ENCODE measurements around the gene PXMP2.
A peak's percentile ranks its signal among the peaks of the same experiment; 100 is the strongest.
"Not testable (repeated sequence)": the region's sequence is repeated elsewhere in the genome, so short reads cannot be mapped to it uniquely, and the experiment has no call there.

The PXMP2 gene

DNA sequence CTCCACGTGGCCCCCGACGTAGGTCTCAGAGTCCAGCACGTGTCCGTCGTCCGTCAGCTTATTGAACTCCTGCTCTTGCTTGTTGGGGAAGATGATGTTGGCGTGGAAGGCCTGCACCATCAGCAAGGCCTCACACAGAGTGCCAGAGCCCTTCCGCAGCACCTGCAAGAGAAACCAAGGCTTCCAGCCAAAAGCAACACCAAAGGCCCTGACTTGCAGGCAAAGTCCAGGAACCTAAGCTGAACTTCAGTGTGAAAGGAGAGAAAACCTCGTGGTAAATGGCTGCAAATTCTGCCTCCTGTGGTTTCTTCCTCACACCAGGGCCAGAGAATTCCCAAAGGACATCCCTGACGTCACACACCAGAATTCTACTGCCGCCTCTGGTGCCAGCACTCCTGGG lies 14.7 kb upstream of the PXMP2 start:
- Histone ChIP-seq H3K36me3 (ENCODE audit: control insufficient read depth, insufficient read depth, low read length) (peaks cover 58% of the 10 kb centered on the region), H3K27ac (ENCODE audit: insufficient read depth, low read length, poor library complexity, severe bottlenecking) (no peak overlapping the region)

GRCh38 chr12:132673288-132674179 lies 13.9 kb upstream of the PXMP2 start:
- no peak overlapping the region for H3K27ac ChIP-seq (ENCODE audit: insufficient read depth, low read length, poor library complexity, severe bottlenecking)
- H3K9me3 ChIP-seq (ENCODE audit: control insufficient read depth, low read length) = no peaks in the 10 kb centered on the region
- no peaks in the 10 kb centered on the region for H3K27me3 ChIP-seq (replicated peaks; ENCODE audit: control insufficient read depth, insufficient read depth, low read length, poor library complexity, severe bottlenecking)
- H3K36me3 ChIP-seq (ENCODE audit: control insufficient read depth, insufficient read depth, low read length) = peaks cover 57% of the 10 kb centered on the region
- peaks cover 7% of the 10 kb centered on the region for H3K4me1 ChIP-seq (ENCODE audit: control insufficient read depth, insufficient read depth, low read length, poor library complexity, severe bottlenecking)
- DNase-seq = no peak
- H3K4me3 ChIP-seq (ENCODE audit: insufficient read depth, low read depth, low read length, poor library complexity, severe bottlenecking) = no peak overlapping the region

More for the DNA sequence above, 14.7 kb upstream of the PXMP2 start:
- Histone ChIP-seq H3K4me1 (ENCODE audit: control insufficient read depth, insufficient read depth, low read length, poor library complexity, severe bottlenecking) (peaks cover 7% of the 10 kb centered on the region), H3K4me3 (ENCODE audit: insufficient read depth, low read depth, low read length, poor library complexity, severe bottlenecking) (no peak overlapping the region), H3K27me3 (replicated peaks; ENCODE audit: control insufficient read depth, insufficient read depth, low read length, poor library complexity, severe bottlenecking) (no peaks in the 10 kb centered on the region), H3K9me3 (ENCODE audit: control insufficient read depth, low read length) (no peaks in the 10 kb centered on the region)
- DNase-seq = no peak

- DNase-seq = no peak
- H3K27ac ChIP-seq (ENCODE audit: insufficient read depth, low read length, poor library complexity, severe bottlenecking) = no peak overlapping the region
- H3K9me3 ChIP-seq (ENCODE audit: control insufficient read depth, low read length) = no peaks in the 10 kb centered on the region
- peaks cover 61% of the 10 kb centered on the region for H3K36me3 ChIP-seq (ENCODE audit: control insufficient read depth, insufficient read depth, low read length)
- H3K4me3 ChIP-seq (ENCODE audit: insufficient read depth, low read depth, low read length, poor library complexity, severe bottlenecking) = no peak overlapping the region
- no peaks in the 10 kb centered on the region for H3K27me3 ChIP-seq (replicated peaks; ENCODE audit: control insufficient read depth, insufficient read depth, low read length, poor library complexity, severe bottlenecking)
- peaks cover 7% of the 10 kb centered on the region for H3K4me1 ChIP-seq (ENCODE audit: control insufficient read depth, insufficient read depth, low read length, poor library complexity, severe bottlenecking)
Observed at GRCh38 chr12:132674561-132674960, 12.8 kb upstream of the PXMP2 start.

DNA sequence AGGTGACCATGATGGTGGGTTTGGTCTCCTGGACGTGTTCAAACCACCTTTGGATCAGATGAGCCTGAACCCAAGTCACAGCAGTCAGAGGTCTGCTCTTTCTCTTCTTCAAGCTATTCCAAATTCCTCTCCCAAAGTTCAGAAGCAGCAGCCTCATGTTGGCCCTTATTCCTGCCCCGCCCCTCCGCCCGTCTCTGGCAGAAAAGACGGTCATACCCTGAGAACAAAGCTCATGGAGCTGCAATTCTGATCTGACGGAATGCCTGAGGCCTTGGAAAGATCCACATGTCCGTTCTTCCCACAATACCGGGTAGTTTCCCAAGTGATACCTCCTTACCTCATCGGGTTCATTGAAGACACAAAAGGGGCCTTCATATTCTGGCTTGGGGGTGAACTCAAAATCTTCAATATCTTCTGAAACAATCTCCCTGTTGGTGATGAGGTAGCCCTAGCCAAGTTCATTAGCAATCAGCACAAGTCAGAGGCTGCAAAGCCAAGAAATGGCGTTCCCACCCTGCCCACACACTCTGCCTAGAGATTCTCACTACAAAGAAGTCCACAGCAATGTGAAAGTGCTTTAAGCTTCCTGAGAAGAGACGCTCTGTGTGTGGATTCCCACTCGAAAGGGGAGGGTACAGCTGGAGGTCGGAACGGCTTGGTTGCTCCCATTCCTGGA lies 11.5 kb upstream of the PXMP2 start:
- DNase-seq = no peak
- Histone ChIP-seq H3K27me3 (replicated peaks; ENCODE audit: control insufficient read depth, insufficient read depth, low read length, poor library complexity, severe bottlenecking) (no peaks in the 10 kb centered on the region), H3K36me3 (ENCODE audit: control insufficient read depth, insufficient read depth, low read length) (peaks cover 62% of the 10 kb centered on the region), H3K4me3 (ENCODE audit: insufficient read depth, low read depth, low read length, poor library complexity, severe bottlenecking) (no peak overlapping the region), H3K4me1 (ENCODE audit: control insufficient read depth, insufficient read depth, low read length, poor library complexity, severe bottlenecking) (peaks cover 7% of the 10 kb centered on the region), H3K27ac (ENCODE audit: insufficient read depth, low read length, poor library complexity, severe bottlenecking) (no peak overlapping the region), H3K9me3 (ENCODE audit: control insufficient read depth, low read length) (no peaks in the 10 kb centered on the region)

GRCh38 chr12:132677492-132677891 lies 9.9 kb upstream of the PXMP2 start:
- Histone ChIP-seq H3K36me3 (ENCODE audit: control insufficient read depth, insufficient read depth, low read length) (peaks cover 55% of the 10 kb centered on the region), H3K27ac (ENCODE audit: insufficient read depth, low read length, poor library complexity, severe bottlenecking) (no peak overlapping the region), H3K27me3 (replicated peaks; ENCODE audit: control insufficient read depth, insufficient read depth, low read length, poor library complexity, severe bottlenecking) (no peaks in the 10 kb centered on the region), H3K4me1 (ENCODE audit: control insufficient read depth, insufficient read depth, low read length, poor library complexity, severe bottlenecking) (peaks cover 1% of the 10 kb centered on the region), H3K4me3 (ENCODE audit: insufficient read depth, low read depth, low read length, poor library complexity, severe bottlenecking) (no peak overlapping the region), H3K9me3 (ENCODE audit: control insufficient read depth, low read length) (no peaks in the 10 kb centered on the region)
- DNase-seq = no peak

- Histone ChIP-seq H3K9me3 (ENCODE audit: control insufficient read depth, low read length) (no peaks in the 10 kb centered on the region), H3K27ac (ENCODE audit: insufficient read depth, low read length, poor library complexity, severe bottlenecking) (no peak overlapping the region), H3K27me3 (replicated peaks; ENCODE audit: control insufficient read depth, insufficient read depth, low read length, poor library complexity, severe bottlenecking) (no peaks in the 10 kb centered on the region), H3K4me1 (ENCODE audit: control insufficient read depth, insufficient read depth, low read length, poor library complexity, severe bottlenecking) (peaks cover 7% of the 10 kb centered on the region), H3K36me3 (ENCODE audit: control insufficient read depth, insufficient read depth, low read length) (no peaks in the 10 kb centered on the region), H3K4me3 (ENCODE audit: insufficient read depth, low read depth, low read length, poor library complexity, severe bottlenecking) (no peak overlapping the region)
- no peak for DNase-seq
Observed at GRCh38 chr12:132685400-132685799, 2.0 kb upstream of the PXMP2 start.

DNA sequence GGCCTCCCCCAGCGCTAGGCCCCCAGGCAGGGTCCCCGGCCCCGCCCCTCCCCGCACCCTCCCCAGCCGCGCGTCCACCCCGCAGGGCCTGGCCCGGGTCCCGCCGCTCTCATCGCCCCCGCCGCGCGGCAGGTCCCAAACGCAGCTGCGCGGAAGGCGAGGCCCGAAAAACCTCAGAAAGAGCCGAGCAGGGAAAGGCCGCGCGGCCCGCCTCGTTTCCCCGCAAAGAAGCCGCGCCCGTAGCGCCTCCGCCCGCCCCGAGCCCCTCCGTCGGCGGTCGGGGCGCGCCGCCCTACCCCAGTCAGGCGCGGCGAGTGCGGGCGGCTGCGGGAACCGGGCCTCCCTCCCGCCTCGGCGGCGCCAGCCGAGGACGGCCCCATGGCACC lies 569 bp upstream of the PXMP2 start:
- DNase-seq = peak in 1 of 3 donors; percentile 3
- H3K4me3 ChIP-seq (ENCODE audit: insufficient read depth, low read depth, low read length, poor library complexity, severe bottlenecking) = peak overlapping the region; percentile 59
- H3K4me1 ChIP-seq (ENCODE audit: control insufficient read depth, insufficient read depth, low read length, poor library complexity, severe bottlenecking) = peaks cover 7% of the 10 kb centered on the region
- no peaks in the 10 kb centered on the region for H3K27me3 ChIP-seq (replicated peaks; ENCODE audit: control insufficient read depth, insufficient read depth, low read length, poor library complexity, severe bottlenecking)
- H3K27ac ChIP-seq (ENCODE audit: insufficient read depth, low read length, poor library complexity, severe bottlenecking) = peak overlapping the region; percentile 25
- H3K36me3 ChIP-seq (ENCODE audit: control insufficient read depth, insufficient read depth, low read length) = no peaks in the 10 kb centered on the region
- no peaks in the 10 kb centered on the region for H3K9me3 ChIP-seq (ENCODE audit: control insufficient read depth, low read length)

GRCh38 chr12:132689227-132689626 lies 1.8 kb downstream of the PXMP2 start:
- DNase-seq = no peak
- Histone ChIP-seq H3K27me3 (replicated peaks; ENCODE audit: control insufficient read depth, insufficient read depth, low read length, poor library complexity, severe bottlenecking) (no peaks in the 10 kb centered on the region), H3K36me3 (ENCODE audit: control insufficient read depth, insufficient read depth, low read length) (no peaks in the 10 kb centered on the region), H3K4me3 (ENCODE audit: insufficient read depth, low read depth, low read length, poor library complexity, severe bottlenecking) (no peak overlapping the region), H3K27ac (ENCODE audit: insufficient read depth, low read length, poor library complexity, severe bottlenecking) (no peak overlapping the region), H3K4me1 (ENCODE audit: control insufficient read depth, insufficient read depth, low read length, poor library complexity, severe bottlenecking) (peaks cover 7% of the 10 kb centered on the region), H3K9me3 (ENCODE audit: control insufficient read depth, low read length) (no peaks in the 10 kb centered on the region)

- no peak overlapping the region for H3K4me3 ChIP-seq (ENCODE audit: insufficient read depth, low read depth, low read length, poor library complexity, severe bottlenecking)
- no peaks in the 10 kb centered on the region for H3K36me3 ChIP-seq (ENCODE audit: control insufficient read depth, insufficient read depth, low read length)
- H3K27me3 ChIP-seq (replicated peaks; ENCODE audit: control insufficient read depth, insufficient read depth, low read length, poor library complexity, severe bottlenecking) = no peaks in the 10 kb centered on the region
- no peak for DNase-seq
- H3K27ac ChIP-seq (ENCODE audit: insufficient read depth, low read length, poor library complexity, severe bottlenecking) = no peak overlapping the region
- H3K9me3 ChIP-seq (ENCODE audit: control insufficient read depth, low read length) = no peaks in the 10 kb centered on the region
- peaks cover 7% of the 10 kb centered on the region for H3K4me1 ChIP-seq (ENCODE audit: control insufficient read depth, insufficient read depth, low read length, poor library complexity, severe bottlenecking)
Observed at GRCh38 chr12:132690112-132690511, 2.7 kb downstream of the PXMP2 start.

DNA sequence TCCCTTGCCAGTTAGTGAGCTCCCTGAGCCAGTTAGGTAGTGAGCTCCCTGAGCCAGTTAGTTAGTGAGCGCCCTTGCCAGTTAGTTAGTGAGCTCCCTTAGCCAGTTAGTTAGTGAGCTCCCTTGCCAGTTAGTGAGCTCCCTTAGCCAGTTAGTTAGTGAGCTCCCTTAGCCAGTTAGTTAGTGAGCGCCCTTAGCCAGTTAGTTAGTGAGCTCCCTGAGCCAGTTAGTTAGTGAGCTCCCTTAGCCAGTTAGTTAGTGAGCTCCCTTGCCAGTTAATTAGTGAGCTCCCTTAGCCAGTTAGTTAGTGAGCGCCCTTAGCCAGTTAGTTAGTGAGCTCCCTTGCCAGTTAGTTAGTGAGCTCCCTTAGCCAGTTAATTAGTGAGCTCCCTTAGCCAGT lies 4.6 kb downstream of the PXMP2 start:
- H3K36me3 ChIP-seq (ENCODE audit: control insufficient read depth, insufficient read depth, low read length); H3K4me1 ChIP-seq (ENCODE audit: control insufficient read depth, insufficient read depth, low read length, poor library complexity, severe bottlenecking); DNase-seq; H3K27me3 ChIP-seq (replicated peaks; ENCODE audit: control insufficient read depth, insufficient read depth, low read length, poor library complexity, severe bottlenecking); H3K27ac ChIP-seq (ENCODE audit: insufficient read depth, low read length, poor library complexity, severe bottlenecking); H3K9me3 ChIP-seq (ENCODE audit: control insufficient read depth, low read length); H3K4me3 ChIP-seq (ENCODE audit: insufficient read depth, low read depth, low read length, poor library complexity, severe bottlenecking): not testable (repeated sequence)

All from effector memory CD4-positive, alpha-beta T cell (primary cell).